ENCODE data around the gene METTL14. TPM values are rescaled to one million over a fixed set of nuclear protein-coding genes. Genes with fewer than 3 reads are reported as not detected.

Gene METTL14
- total RNA-seq, 1 experiment from 2014 or later: 51.1 TPM

DNA sequence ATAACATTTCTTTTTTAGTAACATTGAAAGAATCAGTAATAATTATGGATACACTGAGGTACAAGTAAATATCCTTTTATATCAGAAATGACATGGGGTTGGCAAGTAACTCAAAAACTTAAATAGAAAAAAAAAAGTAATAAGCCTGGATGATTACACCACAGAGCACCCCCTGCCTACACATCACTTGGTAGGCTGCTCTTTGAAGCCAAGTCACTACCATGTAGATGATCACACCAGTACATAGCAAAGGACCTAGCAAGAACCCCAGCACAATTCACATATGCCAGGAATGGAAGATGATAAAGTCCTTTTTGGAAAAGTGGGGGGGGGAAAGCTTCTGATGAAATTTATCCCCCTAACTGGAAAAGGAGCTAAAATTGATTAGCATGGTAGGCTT, 56.9 kb downstream of the METTL14 start:
- CTCF ChIA-PET: interaction anchor here (1.2 to 1.5 kb wide), 2 partner anchors 227 to 318 kb away, joined by 3 to 10 read pairs; no protein-coding TSS in a partner anchor
- H3K27me3 Mint-ChIP-seq (ENCODE audit: low read depth): no peaks in the 10 kb centered on the region

More for the DNA sequence above, 56.9 kb downstream of the METTL14 start:
- ATAC-seq (no peak), DNase-seq (ENCODE audit: low spot score) (no peak)
- POLR2A ChIA-PET: no interaction called here
- no peaks in the 10 kb centered on the region for H3K9me3 Mint-ChIP-seq
- peaks cover 51% of the 10 kb centered on the region for H3K36me3 Mint-ChIP-seq
- H3K4me3 Mint-ChIP-seq: no peak overlapping the region
- TF ChIP-seq GABPB1 (CRISPR knock-in tag; IDR thresholded peaks at IDR 0.05): no peak
- no peak for TF ChIP-seq ZNF396 (CRISPR knock-in tag; IDR thresholded peaks at IDR 0.05; ENCODE audit: borderline replicate concordance)
- TF ChIP-seq, protein P1, sequence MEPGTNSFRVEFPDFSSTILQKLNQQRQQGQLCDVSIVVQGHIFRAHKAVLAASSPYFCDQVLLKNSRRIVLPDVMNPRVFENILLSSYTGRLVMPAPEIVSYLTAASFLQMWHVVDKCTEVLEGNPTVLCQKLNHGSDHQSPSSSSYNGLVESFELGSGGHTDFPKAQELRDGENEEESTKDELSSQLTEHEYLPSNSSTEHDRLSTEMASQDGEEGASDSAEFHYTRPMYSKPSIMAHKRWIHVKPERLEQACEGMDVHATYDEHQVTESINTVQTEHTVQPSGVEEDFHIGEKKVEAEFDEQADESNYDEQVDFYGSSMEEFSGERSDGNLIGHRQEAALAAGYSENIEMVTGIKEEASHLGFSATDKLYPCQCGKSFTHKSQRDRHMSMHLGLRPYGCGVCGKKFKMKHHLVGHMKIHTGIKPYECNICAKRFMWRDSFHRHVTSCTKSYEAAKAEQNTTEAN (CRISPR knock-in tag; IDR thresholded peaks at IDR 0.05): no peak
- TF ChIP-seq KAT7 (CRISPR knock-in tag; IDR thresholded peaks at IDR 0.05; ENCODE audit: borderline replicate concordance): no peak
- TF ChIP-seq, protein P2, sequence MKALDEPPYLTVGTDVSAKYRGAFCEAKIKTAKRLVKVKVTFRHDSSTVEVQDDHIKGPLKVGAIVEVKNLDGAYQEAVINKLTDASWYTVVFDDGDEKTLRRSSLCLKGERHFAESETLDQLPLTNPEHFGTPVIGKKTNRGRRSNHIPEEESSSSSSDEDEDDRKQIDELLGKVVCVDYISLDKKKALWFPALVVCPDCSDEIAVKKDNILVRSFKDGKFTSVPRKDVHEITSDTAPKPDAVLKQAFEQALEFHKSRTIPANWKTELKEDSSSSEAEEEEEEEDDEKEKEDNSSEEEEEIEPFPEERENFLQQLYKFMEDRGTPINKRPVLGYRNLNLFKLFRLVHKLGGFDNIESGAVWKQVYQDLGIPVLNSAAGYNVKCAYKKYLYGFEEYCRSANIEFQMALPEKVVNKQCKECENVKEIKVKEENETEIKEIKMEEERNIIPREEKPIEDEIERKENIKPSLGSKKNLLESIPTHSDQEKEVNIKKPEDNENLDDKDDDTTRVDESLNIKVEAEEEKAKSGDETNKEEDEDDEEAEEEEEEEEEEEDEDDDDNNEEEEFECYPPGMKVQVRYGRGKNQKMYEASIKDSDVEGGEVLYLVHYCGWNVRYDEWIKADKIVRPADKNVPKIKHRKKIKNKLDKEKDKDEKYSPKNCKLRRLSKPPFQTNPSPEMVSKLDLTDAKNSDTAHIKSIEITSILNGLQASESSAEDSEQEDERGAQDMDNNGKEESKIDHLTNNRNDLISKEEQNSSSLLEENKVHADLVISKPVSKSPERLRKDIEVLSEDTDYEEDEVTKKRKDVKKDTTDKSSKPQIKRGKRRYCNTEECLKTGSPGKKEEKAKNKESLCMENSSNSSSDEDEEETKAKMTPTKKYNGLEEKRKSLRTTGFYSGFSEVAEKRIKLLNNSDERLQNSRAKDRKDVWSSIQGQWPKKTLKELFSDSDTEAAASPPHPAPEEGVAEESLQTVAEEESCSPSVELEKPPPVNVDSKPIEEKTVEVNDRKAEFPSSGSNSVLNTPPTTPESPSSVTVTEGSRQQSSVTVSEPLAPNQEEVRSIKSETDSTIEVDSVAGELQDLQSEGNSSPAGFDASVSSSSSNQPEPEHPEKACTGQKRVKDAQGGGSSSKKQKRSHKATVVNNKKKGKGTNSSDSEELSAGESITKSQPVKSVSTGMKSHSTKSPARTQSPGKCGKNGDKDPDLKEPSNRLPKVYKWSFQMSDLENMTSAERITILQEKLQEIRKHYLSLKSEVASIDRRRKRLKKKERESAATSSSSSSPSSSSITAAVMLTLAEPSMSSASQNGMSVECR (CRISPR knock-in tag; IDR thresholded peaks at IDR 0.05; ENCODE audit: borderline replicate concordance): no peak
- TF ChIP-seq, protein P3, sequence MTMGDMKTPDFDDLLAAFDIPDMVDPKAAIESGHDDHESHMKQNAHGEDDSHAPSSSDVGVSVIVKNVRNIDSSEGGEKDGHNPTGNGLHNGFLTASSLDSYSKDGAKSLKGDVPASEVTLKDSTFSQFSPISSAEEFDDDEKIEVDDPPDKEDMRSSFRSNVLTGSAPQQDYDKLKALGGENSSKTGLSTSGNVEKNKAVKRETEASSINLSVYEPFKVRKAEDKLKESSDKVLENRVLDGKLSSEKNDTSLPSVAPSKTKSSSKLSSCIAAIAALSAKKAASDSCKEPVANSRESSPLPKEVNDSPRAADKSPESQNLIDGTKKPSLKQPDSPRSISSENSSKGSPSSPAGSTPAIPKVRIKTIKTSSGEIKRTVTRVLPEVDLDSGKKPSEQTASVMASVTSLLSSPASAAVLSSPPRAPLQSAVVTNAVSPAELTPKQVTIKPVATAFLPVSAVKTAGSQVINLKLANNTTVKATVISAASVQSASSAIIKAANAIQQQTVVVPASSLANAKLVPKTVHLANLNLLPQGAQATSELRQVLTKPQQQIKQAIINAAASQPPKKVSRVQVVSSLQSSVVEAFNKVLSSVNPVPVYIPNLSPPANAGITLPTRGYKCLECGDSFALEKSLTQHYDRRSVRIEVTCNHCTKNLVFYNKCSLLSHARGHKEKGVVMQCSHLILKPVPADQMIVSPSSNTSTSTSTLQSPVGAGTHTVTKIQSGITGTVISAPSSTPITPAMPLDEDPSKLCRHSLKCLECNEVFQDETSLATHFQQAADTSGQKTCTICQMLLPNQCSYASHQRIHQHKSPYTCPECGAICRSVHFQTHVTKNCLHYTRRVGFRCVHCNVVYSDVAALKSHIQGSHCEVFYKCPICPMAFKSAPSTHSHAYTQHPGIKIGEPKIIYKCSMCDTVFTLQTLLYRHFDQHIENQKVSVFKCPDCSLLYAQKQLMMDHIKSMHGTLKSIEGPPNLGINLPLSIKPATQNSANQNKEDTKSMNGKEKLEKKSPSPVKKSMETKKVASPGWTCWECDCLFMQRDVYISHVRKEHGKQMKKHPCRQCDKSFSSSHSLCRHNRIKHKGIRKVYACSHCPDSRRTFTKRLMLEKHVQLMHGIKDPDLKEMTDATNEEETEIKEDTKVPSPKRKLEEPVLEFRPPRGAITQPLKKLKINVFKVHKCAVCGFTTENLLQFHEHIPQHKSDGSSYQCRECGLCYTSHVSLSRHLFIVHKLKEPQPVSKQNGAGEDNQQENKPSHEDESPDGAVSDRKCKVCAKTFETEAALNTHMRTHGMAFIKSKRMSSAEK (CRISPR knock-in tag; IDR thresholded peaks at IDR 0.05; ENCODE audit: borderline replicate concordance): no peak
- TF ChIP-seq SP1 (CRISPR knock-in tag; conservative IDR thresholded peaks at IDR 0.05): no peak
- no peak for TF ChIP-seq TCF7 (CRISPR knock-in tag; IDR thresholded peaks at IDR 0.05; ENCODE audit: low read depth)
- TF ChIP-seq NFATC4 (CRISPR knock-in tag; IDR thresholded peaks at IDR 0.05): no peak
- TF ChIP-seq, protein P4, sequence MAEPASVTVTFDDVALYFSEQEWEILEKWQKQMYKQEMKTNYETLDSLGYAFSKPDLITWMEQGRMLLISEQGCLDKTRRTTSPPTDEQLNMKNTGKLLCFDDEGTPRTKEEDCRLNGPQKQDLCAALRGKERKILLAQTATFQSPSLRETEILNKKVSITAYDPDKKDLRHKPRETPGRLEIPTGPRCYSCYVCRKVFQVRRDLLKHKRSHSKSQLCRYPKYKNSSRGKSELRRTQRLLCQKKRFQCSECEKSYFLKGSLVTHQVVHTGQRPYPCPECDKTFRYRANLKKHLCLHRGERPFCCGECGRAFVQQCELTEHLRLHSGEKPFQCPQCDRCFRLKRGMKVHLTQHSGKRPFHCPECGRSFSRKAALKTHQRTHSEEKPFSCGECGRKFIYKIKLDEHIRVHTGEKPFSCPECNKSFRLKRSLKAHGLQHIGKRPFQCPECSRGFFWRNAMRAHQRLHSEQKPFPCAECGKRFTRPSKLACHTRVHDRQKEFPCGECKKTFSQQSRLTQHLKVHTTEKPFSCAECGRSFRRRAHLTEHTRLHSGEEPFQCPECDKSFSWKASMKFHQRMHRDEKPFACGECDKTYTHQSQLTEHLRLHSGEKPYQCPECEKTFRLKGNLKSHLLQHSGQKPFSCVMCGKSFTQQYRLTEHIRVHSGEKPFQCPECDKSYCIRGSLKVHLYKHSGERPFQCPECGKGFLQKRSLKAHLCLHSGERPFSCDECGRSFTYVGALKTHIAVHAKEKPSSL (CRISPR knock-in tag; conservative IDR thresholded peaks at IDR 0.05): no peak
- TF ChIP-seq IRF2 (CRISPR knock-in tag; IDR thresholded peaks at IDR 0.05; ENCODE audit: borderline replicate concordance, low read depth): no peak
- TF ChIP-seq, protein P5, sequence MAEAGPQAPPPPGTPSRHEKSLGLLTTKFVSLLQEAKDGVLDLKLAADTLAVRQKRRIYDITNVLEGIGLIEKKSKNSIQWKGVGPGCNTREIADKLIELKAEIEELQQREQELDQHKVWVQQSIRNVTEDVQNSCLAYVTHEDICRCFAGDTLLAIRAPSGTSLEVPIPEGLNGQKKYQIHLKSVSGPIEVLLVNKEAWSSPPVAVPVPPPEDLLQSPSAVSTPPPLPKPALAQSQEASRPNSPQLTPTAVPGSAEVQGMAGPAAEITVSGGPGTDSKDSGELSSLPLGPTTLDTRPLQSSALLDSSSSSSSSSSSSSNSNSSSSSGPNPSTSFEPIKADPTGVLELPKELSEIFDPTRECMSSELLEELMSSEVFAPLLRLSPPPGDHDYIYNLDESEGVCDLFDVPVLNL (CRISPR knock-in tag; IDR thresholded peaks at IDR 0.05; ENCODE audit: borderline replicate concordance, low read depth): no peak
- TF ChIP-seq ZNF317 (CRISPR knock-in tag; IDR thresholded peaks at IDR 0.05; ENCODE audit: borderline replicate concordance, low read depth): no peak
- no peak for TF ChIP-seq ETV6 (CRISPR knock-in tag; IDR thresholded peaks at IDR 0.05)
- TF ChIP-seq SMAD4 (CRISPR knock-in tag; IDR thresholded peaks at IDR 0.05): no peak
- TF ChIP-seq TEAD1 (CRISPR knock-in tag; IDR thresholded peaks at IDR 0.05): no peak
- no peak for TF ChIP-seq ZNF416 (CRISPR knock-in tag; IDR thresholded peaks at IDR 0.05)
- no peak for TF ChIP-seq FOXK1 (CRISPR knock-in tag; IDR thresholded peaks at IDR 0.05)
- TF ChIP-seq FOXJ3 (CRISPR knock-in tag; IDR thresholded peaks at IDR 0.05; ENCODE audit: borderline replicate concordance): no peak
- no peak overlapping the region for H3K27ac Mint-ChIP-seq
- H3K4me1 Mint-ChIP-seq: peaks cover 11% of the 10 kb centered on the region

Data from WTC11 (cell line).